Measurements from ENCODE around the gene VIL1. TPM values are rescaled to one million over a fixed set of nuclear protein-coding genes. Genes with fewer than 3 reads are reported as not detected.

VIL1 gene
- total RNA-seq, 1 experiment from 2014 or later, result 0.26 TPM

DNA sequence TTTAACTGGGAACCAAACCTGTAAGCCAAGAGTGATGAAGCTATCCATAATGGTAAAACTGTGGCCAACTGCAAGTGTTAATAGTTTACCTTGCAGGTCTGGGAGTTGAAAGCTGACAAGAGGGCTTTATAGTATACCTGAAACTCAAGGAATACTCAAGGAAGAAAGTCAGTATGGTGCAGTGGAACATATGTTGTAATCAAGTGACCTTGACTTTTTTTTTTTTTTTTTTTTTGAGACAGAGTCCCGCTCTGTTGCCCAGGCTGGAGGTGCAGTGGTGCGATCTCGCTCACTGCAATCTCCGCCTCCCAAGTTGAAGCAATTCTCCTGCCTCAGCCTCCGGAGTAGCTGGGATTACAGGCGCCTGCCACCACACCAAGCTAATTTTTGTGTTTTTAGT lies 27.6 kb downstream of the VIL1 start:
- no peaks in the 10 kb centered on the region for H3K9me2 ChIP-seq (replicated peaks; ENCODE audit: low read length)
- TF ChIP-seq, protein P1, sequence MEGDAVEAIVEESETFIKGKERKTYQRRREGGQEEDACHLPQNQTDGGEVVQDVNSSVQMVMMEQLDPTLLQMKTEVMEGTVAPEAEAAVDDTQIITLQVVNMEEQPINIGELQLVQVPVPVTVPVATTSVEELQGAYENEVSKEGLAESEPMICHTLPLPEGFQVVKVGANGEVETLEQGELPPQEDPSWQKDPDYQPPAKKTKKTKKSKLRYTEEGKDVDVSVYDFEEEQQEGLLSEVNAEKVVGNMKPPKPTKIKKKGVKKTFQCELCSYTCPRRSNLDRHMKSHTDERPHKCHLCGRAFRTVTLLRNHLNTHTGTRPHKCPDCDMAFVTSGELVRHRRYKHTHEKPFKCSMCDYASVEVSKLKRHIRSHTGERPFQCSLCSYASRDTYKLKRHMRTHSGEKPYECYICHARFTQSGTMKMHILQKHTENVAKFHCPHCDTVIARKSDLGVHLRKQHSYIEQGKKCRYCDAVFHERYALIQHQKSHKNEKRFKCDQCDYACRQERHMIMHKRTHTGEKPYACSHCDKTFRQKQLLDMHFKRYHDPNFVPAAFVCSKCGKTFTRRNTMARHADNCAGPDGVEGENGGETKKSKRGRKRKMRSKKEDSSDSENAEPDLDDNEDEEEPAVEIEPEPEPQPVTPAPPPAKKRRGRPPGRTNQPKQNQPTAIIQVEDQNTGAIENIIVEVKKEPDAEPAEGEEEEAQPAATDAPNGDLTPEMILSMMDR (conservative IDR thresholded peaks at IDR 0.05; ENCODE audit: low read depth, low read length), result no peak
- TF ChIP-seq EZH2phosphoT487 (IDR thresholded peaks at IDR 0.05; ENCODE audit: borderline replicate concordance, low read length) (no peak), EZH2 (IDR thresholded peaks at IDR 0.05; ENCODE audit: low read length, unreplicated experiment) (no peak)
- intact Hi-C loops (cut with micrococcal nuclease), result no loop called here
- BruUV-seq (replicated peaks), result no TSS peak
- ChIA-PET POLR2A (ENCODE audit: unreplicated experiment) (no interaction called here), CTCF (no interaction called here)
- peaks cover 4% of the 10 kb centered on the region for H3F3A ChIP-seq (ENCODE audit: low read length, unreplicated experiment)
- no peaks in the 10 kb centered on the region for H3K27me3 ChIP-seq (ENCODE audit: low read length)
- no peak overlapping the region for H3K27ac ChIP-seq (ENCODE audit: low read length)
- H3K9ac ChIP-seq (ENCODE audit: low read length), result no peak overlapping the region
- H3K79me2 ChIP-seq (ENCODE audit: low read length), result no peaks in the 10 kb centered on the region
- H3K36me3 ChIP-seq (ENCODE audit: low read depth, low read length), result no peaks in the 10 kb centered on the region
- no peak overlapping the region for H2AFZ ChIP-seq (ENCODE audit: low read length)
- no peaks in the 10 kb centered on the region for H4K20me1 ChIP-seq (ENCODE audit: low read length)
- H3K9me3 ChIP-seq (ENCODE audit: low read length), result no peaks in the 10 kb centered on the region
- ATAC-seq (no peak), DNase-seq (no peak)
- H3K4me1 ChIP-seq (ENCODE audit: insufficient read depth, low read length), result peaks cover 39% of the 10 kb centered on the region
- H3K4me3 ChIP-seq (ENCODE audit: low read length), result no peak overlapping the region
- H3K4me2 ChIP-seq (ENCODE audit: low read length), result no peak overlapping the region

DNA sequence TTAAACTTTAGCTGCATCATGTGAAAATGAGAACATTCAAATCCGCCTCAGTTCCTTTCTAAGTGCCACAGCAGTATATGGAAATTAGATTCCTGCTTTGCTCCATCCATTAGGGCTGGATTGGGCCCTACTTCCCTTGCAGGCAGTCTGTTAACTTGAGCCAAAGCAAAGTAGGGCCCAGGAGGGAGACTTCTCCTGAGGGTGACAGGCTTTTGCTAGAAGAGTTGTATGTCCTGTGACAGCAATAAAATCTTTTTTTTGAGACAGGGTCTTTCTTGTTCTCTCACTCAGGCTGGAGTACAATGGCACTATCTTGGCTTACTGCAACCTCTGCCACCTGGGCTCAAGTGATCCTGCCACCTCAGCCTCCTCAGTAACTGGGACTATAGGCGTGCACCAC lies 28.1 kb downstream of the VIL1 start:
- no TSS peak for BruUV-seq (replicated peaks)
- Histone ChIP-seq H3K4me3 (ENCODE audit: low read length) (no peak overlapping the region), H3K27ac (ENCODE audit: low read length) (no peak overlapping the region), H3K4me2 (ENCODE audit: low read length) (no peak overlapping the region), H2AFZ (ENCODE audit: low read length) (no peak overlapping the region), H4K20me1 (ENCODE audit: low read length) (no peaks in the 10 kb centered on the region), H3K36me3 (ENCODE audit: low read depth, low read length) (no peaks in the 10 kb centered on the region), H3K79me2 (ENCODE audit: low read length) (no peaks in the 10 kb centered on the region), H3K9me2 (replicated peaks; ENCODE audit: low read length) (no peaks in the 10 kb centered on the region), H3K9me3 (ENCODE audit: low read length) (no peaks in the 10 kb centered on the region), H3F3A (ENCODE audit: low read length, unreplicated experiment) (peaks cover 4% of the 10 kb centered on the region), H3K4me1 (ENCODE audit: insufficient read depth, low read length) (peaks cover 39% of the 10 kb centered on the region), H3K27me3 (ENCODE audit: low read length) (no peaks in the 10 kb centered on the region), H3K9ac (ENCODE audit: low read length) (no peak overlapping the region)
- DNase-seq (no peak), ATAC-seq (no peak)
- intact Hi-C loops (cut with micrococcal nuclease), result no loop called here
- no peak for TF ChIP-seq EZH2phosphoT487 (IDR thresholded peaks at IDR 0.05; ENCODE audit: borderline replicate concordance, low read length)
- TF ChIP-seq EZH2 (IDR thresholded peaks at IDR 0.05; ENCODE audit: low read length, unreplicated experiment), result no peak
- TF ChIP-seq, protein P1 (conservative IDR thresholded peaks at IDR 0.05; ENCODE audit: low read depth, low read length), result no peak
- ChIA-PET POLR2A (ENCODE audit: unreplicated experiment) (no interaction called here), CTCF (no interaction called here)

DNA sequence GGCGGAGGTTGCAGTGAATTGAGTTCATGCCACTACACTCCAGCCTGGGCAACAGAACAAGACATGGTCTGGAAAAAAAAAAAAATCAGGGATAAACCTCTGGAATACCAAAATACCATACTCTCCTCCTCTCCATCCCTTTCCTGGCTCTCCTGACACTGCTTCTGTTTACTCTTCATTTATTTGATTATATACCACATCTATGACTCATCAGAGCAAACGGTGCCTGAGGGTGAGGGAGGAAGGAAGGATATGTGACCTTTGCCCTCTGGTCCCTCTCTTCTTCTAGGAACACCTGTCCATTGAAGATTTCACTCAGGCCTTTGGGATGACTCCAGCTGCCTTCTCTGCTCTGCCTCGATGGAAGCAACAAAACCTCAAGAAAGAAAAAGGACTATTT lies 30.0 kb downstream of the VIL1 start:
- POLR2A ChIA-PET (ENCODE audit: unreplicated experiment), result no interaction called here
- H4K20me1 ChIP-seq (ENCODE audit: low read length), result no peaks in the 10 kb centered on the region
- TF ChIP-seq EZH2phosphoT487 (IDR thresholded peaks at IDR 0.05; ENCODE audit: borderline replicate concordance, low read length), result no peak
- TF ChIP-seq EZH2 (IDR thresholded peaks at IDR 0.05; ENCODE audit: low read length, unreplicated experiment), result no peak
- TF ChIP-seq, protein P1 (conservative IDR thresholded peaks at IDR 0.05; ENCODE audit: low read depth, low read length), result no peak
- no peak overlapping the region for H2AFZ ChIP-seq (ENCODE audit: low read length)
- no peak overlapping the region for H3K4me3 ChIP-seq (ENCODE audit: low read length)
- DNase-seq, result peak; percentile 89
- BruUV-seq (replicated peaks), result no TSS peak
- H3K4me1 ChIP-seq (ENCODE audit: insufficient read depth, low read length), result peaks cover 39% of the 10 kb centered on the region
- H3K27ac ChIP-seq (ENCODE audit: low read length), result no peak overlapping the region; the same call in 1 of the 2 replicates
- CTCF ChIA-PET, result interaction anchor here (0.6 kb wide), 1 partner anchor 13 kb away, joined by 4 read pairs; no protein-coding TSS in a partner anchor
- H3K79me2 ChIP-seq (ENCODE audit: low read length), result no peaks in the 10 kb centered on the region
- H3F3A ChIP-seq (ENCODE audit: low read length, unreplicated experiment), result peaks cover 4% of the 10 kb centered on the region
- no peaks in the 10 kb centered on the region for H3K27me3 ChIP-seq (ENCODE audit: low read length)
- peak overlapping the region; percentile 25 for H3K4me2 ChIP-seq (ENCODE audit: low read length)
- intact Hi-C loops (cut with micrococcal nuclease), result no loop called here
- peaks cover 9% of the 10 kb centered on the region; the same call in 1 of the 2 replicates for H3K36me3 ChIP-seq (ENCODE audit: low read depth, low read length)
- peak; percentile 65 for ATAC-seq
- no peaks in the 10 kb centered on the region for H3K9me3 ChIP-seq (ENCODE audit: low read length)
- no peak overlapping the region for H3K9ac ChIP-seq (ENCODE audit: low read length)
- no peaks in the 10 kb centered on the region for H3K9me2 ChIP-seq (replicated peaks; ENCODE audit: low read length)
